Peyer's patch (tissue), 4 donors: Measurements from ENCODE around the gene ACTMAP.

ENCODE experiments used
- POLR2A ChIP-seq, 2 donors: fragments of 450-650 bp; IDR thresholded peaks; one replicate each; pipeline ENCODE4 v1.5.1; 2017; ENCODE audit warnings: antibody characterized with exemption in 2 of 2, mild to moderate bottlenecking in 2 of 2, moderate library complexity in 2 of 2
- TF ChIP-seq, protein P1 (sequence below), 6 experiments: fragments of 450-650 bp in 4 of 6; fragments of 200-600 bp in 2 of 6; sonication (generic) in 1 of 6; IDR thresholded peaks; one replicate each; pipeline ENCODE4 v1.5.1; 2017 to 2019; ENCODE audit warnings: antibody characterized with exemption in 6 of 6, mild to moderate bottlenecking in 3 of 6, moderate library complexity in 1 of 6

DNA sequence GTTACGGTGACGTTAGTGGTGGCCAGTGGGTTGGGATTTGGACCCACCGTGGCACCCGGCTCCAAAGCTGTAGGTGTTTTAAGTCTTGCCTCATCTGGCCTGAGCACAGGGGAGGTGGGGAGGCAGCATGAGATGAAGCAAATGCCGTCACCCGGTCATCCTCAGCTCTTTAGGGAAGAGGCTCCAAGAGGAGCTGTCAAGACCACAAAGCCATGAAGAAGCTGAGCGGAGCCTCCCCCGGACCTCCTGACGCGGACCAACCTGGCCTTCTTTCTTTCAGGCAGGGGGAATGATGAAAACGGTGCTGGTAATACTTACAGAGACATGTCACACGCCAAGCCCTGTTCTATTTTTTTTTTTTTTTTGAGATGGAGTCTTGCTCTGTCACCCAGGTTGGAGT lies 7.4 kb downstream of the ACTMAP start:
- TF ChIP-seq, protein P1, sequence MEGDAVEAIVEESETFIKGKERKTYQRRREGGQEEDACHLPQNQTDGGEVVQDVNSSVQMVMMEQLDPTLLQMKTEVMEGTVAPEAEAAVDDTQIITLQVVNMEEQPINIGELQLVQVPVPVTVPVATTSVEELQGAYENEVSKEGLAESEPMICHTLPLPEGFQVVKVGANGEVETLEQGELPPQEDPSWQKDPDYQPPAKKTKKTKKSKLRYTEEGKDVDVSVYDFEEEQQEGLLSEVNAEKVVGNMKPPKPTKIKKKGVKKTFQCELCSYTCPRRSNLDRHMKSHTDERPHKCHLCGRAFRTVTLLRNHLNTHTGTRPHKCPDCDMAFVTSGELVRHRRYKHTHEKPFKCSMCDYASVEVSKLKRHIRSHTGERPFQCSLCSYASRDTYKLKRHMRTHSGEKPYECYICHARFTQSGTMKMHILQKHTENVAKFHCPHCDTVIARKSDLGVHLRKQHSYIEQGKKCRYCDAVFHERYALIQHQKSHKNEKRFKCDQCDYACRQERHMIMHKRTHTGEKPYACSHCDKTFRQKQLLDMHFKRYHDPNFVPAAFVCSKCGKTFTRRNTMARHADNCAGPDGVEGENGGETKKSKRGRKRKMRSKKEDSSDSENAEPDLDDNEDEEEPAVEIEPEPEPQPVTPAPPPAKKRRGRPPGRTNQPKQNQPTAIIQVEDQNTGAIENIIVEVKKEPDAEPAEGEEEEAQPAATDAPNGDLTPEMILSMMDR (IDR thresholded peaks at IDR 0.05), result no peak
- no peak for TF ChIP-seq POLR2A (IDR thresholded peaks at IDR 0.05)
